T47D (cell line): ENCODE measurements around the gene MEIS2.

Source experiments
- DNase-seq, 2 experiments: peaks; one replicate each; pipeline versions ENCODE4 v3.0.0 to v3.0.0-alpha.2; 2011 to 2012; ENCODE audit warnings: low read depth in 1 of 2, low spot score in 1 of 2
- JUND ChIP-seq: IDR thresholded peaks from 2 replicates; pipeline ENCODE4 v1.6.1; 2012; ENCODE audit warnings: low read depth
- in situ Hi-C: cut with HindIII; loops from 2 replicates; pipeline ENCODE4 v1.10.0; 2016; ENCODE audit warnings: low sequenced_read_pairs, low pct_unique_long_range_greater_than_20kb

The MEIS2 gene

GRCh38 chr15:36942248-36942827 is 158.0 kb downstream of the MEIS2 start:
- DNase-seq, result no peak
- TF ChIP-seq JUND, result no peak
- in situ Hi-C loops, result no loop called here

DNA sequence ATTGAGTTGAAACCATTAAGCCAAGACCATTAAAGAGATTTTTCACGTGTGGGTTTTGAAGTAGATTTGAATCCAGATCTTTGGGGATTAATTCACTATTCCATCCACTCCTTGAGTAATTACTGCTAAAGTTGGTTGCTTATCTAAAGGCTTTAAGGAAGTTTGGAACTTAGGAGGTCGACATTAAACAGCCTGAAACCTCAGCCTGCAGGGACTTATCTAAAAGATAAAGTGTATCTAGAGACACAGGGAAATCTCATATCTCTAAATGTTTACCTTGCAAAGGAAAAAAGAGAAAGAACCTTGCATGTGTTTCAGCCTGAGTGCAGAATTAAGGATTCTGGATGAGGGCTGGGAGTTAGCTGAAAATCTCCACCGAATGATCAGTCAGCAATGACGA is 158.6 kb downstream of the MEIS2 start:
- in situ Hi-C loops, result no loop called here
- DNase-seq, result no peak
- no peak for TF ChIP-seq JUND

GRCh38 chr15:36940636-36941260 is 159.6 kb downstream of the MEIS2 start:
- in situ Hi-C loops, result no loop called here
- no peak for DNase-seq
- no peak for TF ChIP-seq JUND

- DNase-seq, result no peak
- no peak for TF ChIP-seq JUND
- in situ Hi-C loops, result no loop called here
Observed at GRCh38 chr15:36940219-36940618, 160.1 kb downstream of the MEIS2 start.

GRCh38 chr15:36938764-36939163 is 161.6 kb downstream of the MEIS2 start:
- in situ Hi-C loops, result no loop called here
- no peak for TF ChIP-seq JUND

GRCh38 chr15:36938131-36938530 is 162.2 kb downstream of the MEIS2 start:
- in situ Hi-C loops, result no loop called here
- DNase-seq, result no peak
- no peak for TF ChIP-seq JUND

More at GRCh38 chr15:36938764-36939163, 161.6 kb downstream of the MEIS2 start:
- DNase-seq, result no peak

DNA sequence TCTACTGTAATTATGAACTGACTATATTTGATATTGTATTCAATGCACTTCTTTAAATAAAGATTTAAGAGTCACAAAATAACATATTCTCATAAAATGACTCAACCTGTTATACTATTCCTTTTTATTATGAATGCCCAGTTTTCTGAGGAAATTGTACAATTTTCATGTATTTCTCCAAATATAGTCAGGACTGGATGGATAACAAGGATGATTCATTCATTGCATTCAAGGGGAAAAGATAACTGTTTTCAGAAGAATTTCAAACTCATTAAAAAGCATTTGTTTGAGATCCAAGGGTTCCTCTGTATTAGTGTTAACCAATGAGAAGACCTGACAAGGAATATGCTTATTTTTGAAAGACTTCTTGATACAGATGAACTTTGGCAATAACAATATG is 163.7 kb downstream of the MEIS2 start:
- in situ Hi-C loops, result no loop called here
- no peak for DNase-seq
- TF ChIP-seq JUND, result no peak

DNA sequence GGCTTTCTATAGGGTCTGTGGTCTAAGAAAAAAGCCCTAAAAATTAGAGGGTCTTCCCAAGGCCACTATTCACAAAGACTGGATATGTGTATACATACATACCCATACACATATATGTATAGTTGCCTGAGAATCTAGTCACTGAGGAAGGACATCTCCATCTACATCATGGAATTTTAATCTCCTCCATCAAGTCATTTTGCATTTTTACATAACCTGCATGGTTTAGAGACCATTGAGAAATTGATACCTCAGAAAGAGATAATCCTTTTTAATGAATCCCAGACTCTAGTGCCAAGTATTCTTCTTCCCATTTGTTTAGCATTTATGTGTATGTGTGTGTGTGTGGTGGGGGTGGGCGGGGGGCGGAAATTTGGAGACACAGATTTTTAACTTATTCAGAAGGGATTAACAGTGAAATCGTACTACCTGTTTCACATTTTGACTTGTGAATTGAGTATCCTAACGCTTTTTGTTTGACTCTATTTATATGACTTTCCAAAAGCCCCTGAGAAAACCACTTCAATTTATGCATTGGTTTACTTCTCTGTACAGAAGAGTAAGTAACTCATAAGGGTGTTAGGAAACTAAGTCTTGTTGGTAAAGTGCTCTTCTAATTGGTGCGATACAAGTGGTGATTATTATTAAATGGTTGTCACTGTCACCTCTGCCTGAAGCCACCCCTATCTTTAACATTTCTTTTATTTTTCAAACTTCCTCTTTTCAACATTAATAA is 166.9 kb downstream of the MEIS2 start:
- in situ Hi-C loops, result no loop called here
- TF ChIP-seq JUND, result no peak

GRCh38 chr15:36932070-36932469 is 168.3 kb downstream of the MEIS2 start:
- no peak for TF ChIP-seq JUND
- in situ Hi-C loops, result no loop called here
- DNase-seq, result no peak

More for the DNA sequence above, 166.9 kb downstream of the MEIS2 start:
- DNase-seq, result no peak

- in situ Hi-C loops, result no loop called here
- TF ChIP-seq JUND, result no peak
- no peak for DNase-seq
Observed at GRCh38 chr15:36931434-36931833, 168.9 kb downstream of the MEIS2 start.

DNA sequence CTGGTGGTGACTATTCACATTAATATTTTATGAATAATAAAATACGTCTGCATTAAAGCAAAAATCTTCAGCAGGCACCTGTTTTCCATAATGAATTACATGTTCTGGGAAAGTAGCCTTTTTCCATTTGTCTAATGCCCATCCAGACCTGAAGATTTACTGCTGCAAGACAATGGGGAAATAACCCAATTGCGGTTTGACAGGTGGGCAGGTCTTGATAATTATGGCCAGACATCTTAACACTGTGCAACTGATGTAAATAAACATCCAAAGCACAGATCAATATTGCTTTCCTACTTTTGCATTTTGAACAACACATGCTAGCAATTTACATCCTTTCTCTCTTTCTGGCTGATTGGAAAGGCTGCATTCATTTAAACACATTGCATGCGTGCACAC is 173.9 kb downstream of the MEIS2 start:
- TF ChIP-seq JUND, result no peak
- DNase-seq, result no peak
- in situ Hi-C loops, result no loop called here

DNA sequence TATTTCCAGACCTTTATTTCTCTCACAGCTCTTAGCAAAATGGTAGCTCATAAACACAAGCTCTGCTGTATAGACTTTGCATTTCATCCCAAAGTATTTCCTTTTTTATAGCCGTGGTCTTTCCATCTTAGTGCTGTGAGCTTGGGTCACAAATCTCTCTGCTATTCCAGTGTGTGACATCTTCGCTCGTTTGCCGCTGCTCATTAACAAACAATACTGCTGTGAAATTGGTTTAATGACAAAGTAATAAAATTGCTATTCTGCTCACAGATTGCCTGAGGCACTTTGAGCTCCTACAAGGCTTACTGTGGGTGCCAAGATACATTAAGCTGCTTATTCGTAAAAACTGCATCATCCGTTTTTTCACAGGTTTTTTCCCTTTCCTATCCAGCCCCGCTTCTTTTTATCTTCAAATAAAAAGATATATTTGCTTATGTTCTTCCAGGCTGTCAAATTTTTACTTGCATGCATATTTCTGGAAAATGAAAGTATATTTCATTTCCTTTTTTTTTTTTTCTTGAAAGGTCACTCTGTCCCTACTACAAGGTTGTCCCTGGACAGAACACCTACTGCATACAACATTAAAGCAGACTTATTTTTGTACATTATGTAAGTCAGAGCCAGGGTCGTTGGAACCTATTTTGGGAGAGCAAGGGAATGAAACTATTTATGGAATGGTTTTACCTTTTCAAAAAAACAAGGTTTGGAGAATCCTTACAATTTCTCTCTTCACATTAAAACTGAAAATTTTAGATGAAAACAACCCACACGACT is 174.5 kb downstream of the MEIS2 start:
- no peak for DNase-seq
- in situ Hi-C loops, result no loop called here
- TF ChIP-seq JUND, result no peak

- DNase-seq, result no peak
- no peak for TF ChIP-seq JUND
- in situ Hi-C loops, result no loop called here
Observed at GRCh38 chr15:36925049-36925448, 175.3 kb downstream of the MEIS2 start.
